Measurements from ENCODE around the gene CDH6. TPM values are rescaled to one million over a fixed set of nuclear protein-coding genes. Genes with fewer than 3 reads are reported as not detected.

The CDH6 gene
- total and polyA plus RNA-seq, 2 of the 4 experiments (the other 2 are of a cell fraction), result 72.2 to 232 TPM

- no peak overlapping the region for H3K4me2 ChIP-seq (ENCODE audit: low read depth, low read length)
- no peak for ATAC-seq (ENCODE audit: low read depth)
- ChIA-PET CTCF (interaction anchor here (1.3 to 1.9 kb wide), 6 partner anchors 10 to 253 kb away, joined by 3 to 8 read pairs (median 4); no protein-coding TSS in a partner anchor), POLR2A (ENCODE audit: unreplicated experiment) (no interaction called here)
- no peak overlapping the region for H2BK120ac ChIP-seq (ENCODE audit: low read depth, low read length)
- no peak overlapping the region for H2BK20ac ChIP-seq (ENCODE audit: low read depth, low read length)
- H3K14ac ChIP-seq (replicated peaks; ENCODE audit: low read depth, low read length), result no peak overlapping the region
- no peak overlapping the region for H4K5ac ChIP-seq (ENCODE audit: low read depth, low read length)
- DNase-seq, result no peak
- WGBS, 2 experiments (ENCODE audit: extremely low coverage in 2 of 2, insufficient read length in 1 of 2), result no CpG with 5 or more reads among the region's 7 CpGs
- H3K18ac ChIP-seq (ENCODE audit: low read depth, low read length), result no peak overlapping the region
- H3K4ac ChIP-seq (ENCODE audit: low read depth, low read length), result no peak overlapping the region
- H3K9ac ChIP-seq (ENCODE audit: low read depth, low read length), result no peak overlapping the region
- H3K27me3 ChIP-seq (ENCODE audit: control insufficient read depth, insufficient read depth, low read length), result no peaks in the 10 kb centered on the region
- H3K4me1 ChIP-seq (ENCODE audit: control insufficient read depth, insufficient read depth, low read length), result no peaks in the 10 kb centered on the region
- H3K36me3 ChIP-seq (ENCODE audit: control insufficient read depth, insufficient read depth, low read length), result no peaks in the 10 kb centered on the region
- no peak overlapping the region for H2AK5ac ChIP-seq (ENCODE audit: low read depth, low read length)
- no peak overlapping the region for H4K8ac ChIP-seq (ENCODE audit: low read depth in 2 of 2, low read length in 2 of 2)
- in situ Hi-C loops (cut with MboI; ENCODE audit: low sequenced_read_pairs), result no loop called here
- no peak overlapping the region for H2BK15ac ChIP-seq (ENCODE audit: low read depth, low read length)
- intact Hi-C loops (cut with micrococcal nuclease), result loop anchor here (2.0 kb wide), 1 partner anchor 385 kb away; no protein-coding TSS in a partner anchor
- H3K79me1 ChIP-seq (ENCODE audit: low read depth in 1 of 2, low read length in 2 of 2), result no peaks in the 10 kb centered on the region
- no peak overlapping the region for H3K56ac ChIP-seq (ENCODE audit: extremely low read depth, insufficient read depth, low read length)
- H4K20me1 ChIP-seq (ENCODE audit: insufficient read depth, low read length), result no peaks in the 10 kb centered on the region
- dilution Hi-C loops (cut with HindIII; ENCODE audit: low sequenced_read_pairs, unreplicated experiment), result no loop called here
- BruUV-seq (replicated peaks), result no TSS peak
- TF ChIP-seq RFX5 (IDR thresholded peaks at IDR 0.05; ENCODE audit: low read depth, low read length) (no peak), MAZ (IDR thresholded peaks at IDR 0.05; ENCODE audit: borderline replicate concordance, low read depth, low read length) (no peak), RAD21 (IDR thresholded peaks at IDR 0.05; ENCODE audit: low read length) (no peak), FOS (IDR thresholded peaks at IDR 0.05; ENCODE audit: low read depth, low read length) (no peak), CHD1 (IDR thresholded peaks at IDR 0.05; ENCODE audit: low read depth, low read length) (no peak), MXI1 (IDR thresholded peaks at IDR 0.05; ENCODE audit: borderline replicate concordance, low read depth, low read length) (no peak), POLR2A (IDR thresholded peaks at IDR 0.05; ENCODE audit: low read depth, low read length) (no peak), NFE2L2 (IDR thresholded peaks at IDR 0.05; ENCODE audit: low read depth, low read length) (no peak), SMC3 (IDR thresholded peaks at IDR 0.05; ENCODE audit: low read depth, low read length) (no peak), CEBPB (IDR thresholded peaks at IDR 0.05; ENCODE audit: low read depth, low read length) (no peak), BHLHE40 (IDR thresholded peaks at IDR 0.05; ENCODE audit: low read depth, low read length) (no peak), MAFK (IDR thresholded peaks at IDR 0.05; ENCODE audit: low read depth, low read length) (no peak), ELK1 (IDR thresholded peaks at IDR 0.05; ENCODE audit: borderline replicate concordance, low read depth, low read length) (no peak)
- H3K23ac ChIP-seq (ENCODE audit: low read depth, low read length), result no peak overlapping the region
- H3K9me3 ChIP-seq (ENCODE audit: control insufficient read depth, insufficient read depth, low read length), result no peaks in the 10 kb centered on the region
- no peak overlapping the region for H3K27ac ChIP-seq (ENCODE audit: insufficient read depth, low read length)
- no peaks in the 10 kb centered on the region for H3K9me1 ChIP-seq (ENCODE audit: insufficient read depth, low read length)
- H3K4me3 ChIP-seq (ENCODE audit: insufficient read depth, low read depth, low read length), result no peak overlapping the region
- H2AFZ ChIP-seq (replicated peaks; ENCODE audit: low read length, poor library complexity), result no peak overlapping the region
- H4K91ac ChIP-seq (ENCODE audit: insufficient read depth, low read depth, low read length), result no peak overlapping the region
- H2AK9ac ChIP-seq (replicated peaks; ENCODE audit: low read depth, low read length, poor library complexity), result no peak overlapping the region
- H2BK5ac ChIP-seq (ENCODE audit: low read depth, low read length, poor library complexity, severe bottlenecking), result no peak overlapping the region
Observed at GRCh38 chr5:31187591-31187990, 5.9 kb upstream of the CDH6 start.

Data from IMR-90 (cell line).